Measurements from ENCODE around the gene TIAM1. TPM values are rescaled to one million over a fixed set of nuclear protein-coding genes. Genes with fewer than 3 reads are reported as not detected.

TIAM1 gene
- total RNA-seq, 1 donor: 16.3 TPM

- no peaks in the 10 kb centered on the region for H3K79me2 ChIP-seq (ENCODE audit: insufficient read depth, low read length)
- no peak overlapping the region for H3K4me2 ChIP-seq (ENCODE audit: insufficient read depth, low read length)
- DNase-seq (ENCODE audit: insufficient read length, low spot score, missing footprints): no peak
- no peak overlapping the region for H2AFZ ChIP-seq (ENCODE audit: low read length)
- no peaks in the 10 kb centered on the region for H3K27me3 ChIP-seq (ENCODE audit: insufficient read depth, low read length)
- no peak overlapping the region for H3K4me3 ChIP-seq (ENCODE audit: insufficient read depth, low read length)
- H3K4me1 ChIP-seq (ENCODE audit: insufficient read depth, low read length): peaks cover 11% of the 10 kb centered on the region
- H4K20me1 ChIP-seq (ENCODE audit: insufficient read depth, low read length): no peaks in the 10 kb centered on the region
- no peak overlapping the region for H3K27ac ChIP-seq (ENCODE audit: low read depth, low read length)
- H3K9me3 ChIP-seq (ENCODE audit: low read depth, low read length): no peaks in the 10 kb centered on the region
- TF ChIP-seq CTCF (IDR thresholded peaks at IDR 0.05; ENCODE audit: extremely low read depth, low read depth, low read length): no peak
- H3K36me3 ChIP-seq (ENCODE audit: insufficient read depth, low read length): no peaks in the 10 kb centered on the region
Observed at GRCh38 chr21:31316488-31317169, 27.4 kb downstream of the TIAM1 start.

- DNase-seq (ENCODE audit: insufficient read length, low spot score, missing footprints): no peak
- Histone ChIP-seq H3K4me3 (ENCODE audit: insufficient read depth, low read length) (no peak overlapping the region), H3K4me2 (ENCODE audit: insufficient read depth, low read length) (no peak overlapping the region), H2AFZ (ENCODE audit: low read length) (no peak overlapping the region), H3K9me3 (ENCODE audit: low read depth, low read length) (no peaks in the 10 kb centered on the region), H3K36me3 (ENCODE audit: insufficient read depth, low read length) (no peaks in the 10 kb centered on the region), H3K4me1 (ENCODE audit: insufficient read depth, low read length) (peaks cover 11% of the 10 kb centered on the region), H4K20me1 (ENCODE audit: insufficient read depth, low read length) (no peaks in the 10 kb centered on the region), H3K79me2 (ENCODE audit: insufficient read depth, low read length) (no peaks in the 10 kb centered on the region), H3K27ac (ENCODE audit: low read depth, low read length) (no peak overlapping the region), H3K27me3 (ENCODE audit: insufficient read depth, low read length) (no peaks in the 10 kb centered on the region)
- TF ChIP-seq CTCF (IDR thresholded peaks at IDR 0.05; ENCODE audit: extremely low read depth, low read depth, low read length): no peak
Observed at GRCh38 chr21:31316072-31316471, 28.0 kb downstream of the TIAM1 start.

- DNase-seq (ENCODE audit: insufficient read length, low spot score, missing footprints): no peak
- Histone ChIP-seq H3K4me1 (ENCODE audit: insufficient read depth, low read length) (no peaks in the 10 kb centered on the region), H3K27ac (ENCODE audit: low read depth, low read length) (no peak overlapping the region), H3K27me3 (ENCODE audit: insufficient read depth, low read length) (no peaks in the 10 kb centered on the region), H3K79me2 (ENCODE audit: insufficient read depth, low read length) (no peaks in the 10 kb centered on the region), H3K4me2 (ENCODE audit: insufficient read depth, low read length) (no peak overlapping the region), H3K4me3 (ENCODE audit: insufficient read depth, low read length) (no peak overlapping the region), H3K9me3 (ENCODE audit: low read depth, low read length) (no peaks in the 10 kb centered on the region), H2AFZ (ENCODE audit: low read length) (no peak overlapping the region), H3K36me3 (ENCODE audit: insufficient read depth, low read length) (no peaks in the 10 kb centered on the region), H4K20me1 (ENCODE audit: insufficient read depth, low read length) (no peaks in the 10 kb centered on the region)
- TF ChIP-seq CTCF (IDR thresholded peaks at IDR 0.05; ENCODE audit: extremely low read depth, low read depth, low read length): no peak
Observed at GRCh38 chr21:31310750-31311149, 33.3 kb downstream of the TIAM1 start.

- Histone ChIP-seq H3K27me3 (ENCODE audit: insufficient read depth, low read length) (no peaks in the 10 kb centered on the region), H3K36me3 (ENCODE audit: insufficient read depth, low read length) (no peaks in the 10 kb centered on the region), H3K4me2 (ENCODE audit: insufficient read depth, low read length) (no peak overlapping the region), H3K79me2 (ENCODE audit: insufficient read depth, low read length) (no peaks in the 10 kb centered on the region), H2AFZ (ENCODE audit: low read length) (no peak overlapping the region), H3K4me3 (ENCODE audit: insufficient read depth, low read length) (no peak overlapping the region), H4K20me1 (ENCODE audit: insufficient read depth, low read length) (no peaks in the 10 kb centered on the region), H3K4me1 (ENCODE audit: insufficient read depth, low read length) (no peaks in the 10 kb centered on the region), H3K27ac (ENCODE audit: low read depth, low read length) (no peak overlapping the region), H3K9me3 (ENCODE audit: low read depth, low read length) (no peaks in the 10 kb centered on the region)
- DNase-seq (ENCODE audit: insufficient read length, low spot score, missing footprints): no peak
- TF ChIP-seq CTCF (IDR thresholded peaks at IDR 0.05; ENCODE audit: extremely low read depth, low read depth, low read length): no peak
Observed at GRCh38 chr21:31308584-31308983, 35.5 kb downstream of the TIAM1 start.
